ENCODE results near the gene ADAMTS17. TPM values are rescaled to one million over a fixed set of nuclear protein-coding genes. Genes with fewer than 3 reads are reported as not detected.

The ADAMTS17 gene
- total and polyA plus RNA-seq, 9 of the 15 experiments (the other 6 are each of a cell fraction or from before 2014, with no cell fraction given), result 0.01 to 0.14 (median 0.07) TPM; not detected in 6

- Histone ChIP-seq H3K9ac (ENCODE audit: insufficient read depth in 1 of 2, low read depth in 2 of 2, low read length in 2 of 2) (no peak overlapping the region), H3K4me1 (replicated peaks in 1 of 2; ENCODE audit: control insufficient read depth in 2 of 2, insufficient read depth in 2 of 2, low read length in 2 of 2) (no peaks in the 10 kb centered on the region; a peak in 1 of 5 replicates), H3K27me3 (ENCODE audit: control insufficient read depth in 2 of 2, insufficient read depth in 2 of 2, low read length in 2 of 2) (peaks cover 18 to 74% of the 10 kb centered on the region in 2 experiments; a peak in 4 of 5 replicates), H3K4me2 (ENCODE audit: insufficient read depth, low read length) (no peak overlapping the region), H2AFZ (ENCODE audit: low read depth, low read length) (no peak overlapping the region), H3K79me2 (ENCODE audit: control insufficient read depth, insufficient read depth, low read length) (no peaks in the 10 kb centered on the region), H3K9me1 (ENCODE audit: control insufficient read depth, insufficient read depth, low read length) (no peaks in the 10 kb centered on the region), H3K4me3 (no peak overlapping the region), H3K27ac (ENCODE audit: extremely low read depth, low read depth, low read length) (no peak overlapping the region), H3K36me3 (ENCODE audit: control insufficient read depth, insufficient read depth, low read length) (no peaks in the 10 kb centered on the region), H4K20me1 (replicated peaks; ENCODE audit: control insufficient read depth, insufficient read depth, low read length) (no peaks in the 10 kb centered on the region), H3K9me3 (replicated peaks; ENCODE audit: control insufficient read depth, insufficient read depth, low read depth, low read length) (no peaks in the 10 kb centered on the region)
- CTCF ChIA-PET (ENCODE audit: low intra/inter-chr PET ratio), result no interaction called here
- no peak for ATAC-seq
- no TSS peak for BruUV-seq (replicated peaks)
- TF ChIP-seq ZNF175 (CRISPR knock-in tag; IDR thresholded peaks at IDR 0.05; ENCODE audit: low read depth) (no peak), TAF15 (IDR thresholded peaks at IDR 0.05; ENCODE audit: low read depth, low read length) (no peak), ZC3H8 (IDR thresholded peaks at IDR 0.05) (no peak), CHD1 (IDR thresholded peaks at IDR 0.05; ENCODE audit: low read length) (no peak), HIVEP1 (CRISPR knock-in tag; IDR thresholded peaks at IDR 0.05) (no peak), RREB1 (CRISPR knock-in tag; IDR thresholded peaks at IDR 0.05) (no peak), PHF8 (IDR thresholded peaks at IDR 0.05; ENCODE audit: borderline replicate concordance, low read length) (no peak)
- TF ChIP-seq, protein P1, sequence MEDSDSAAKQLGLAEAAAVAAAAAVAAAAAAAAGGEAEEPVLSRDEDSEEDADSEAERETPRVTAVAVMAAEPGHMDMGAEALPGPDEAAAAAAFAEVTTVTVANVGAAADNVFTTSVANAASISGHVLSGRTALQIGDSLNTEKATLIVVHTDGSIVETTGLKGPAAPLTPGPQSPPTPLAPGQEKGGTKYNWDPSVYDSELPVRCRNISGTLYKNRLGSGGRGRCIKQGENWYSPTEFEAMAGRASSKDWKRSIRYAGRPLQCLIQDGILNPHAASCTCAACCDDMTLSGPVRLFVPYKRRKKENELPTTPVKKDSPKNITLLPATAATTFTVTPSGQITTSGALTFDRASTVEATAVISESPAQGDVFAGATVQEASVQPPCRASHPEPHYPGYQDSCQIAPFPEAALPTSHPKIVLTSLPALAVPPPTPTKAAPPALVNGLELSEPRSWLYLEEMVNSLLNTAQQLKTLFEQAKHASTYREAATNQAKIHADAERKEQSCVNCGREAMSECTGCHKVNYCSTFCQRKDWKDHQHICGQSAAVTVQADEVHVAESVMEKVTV (CRISPR knock-in tag; IDR thresholded peaks at IDR 0.05), result no peak
- intact Hi-C loops (cut with micrococcal nuclease) (no loop called here), in situ Hi-C loops (cut with MboI) (no loop called here)
- POLR2A ChIA-PET, result no interaction called here
- DNase-seq (ENCODE audit: extremely low read depth in 1 of 4, low spot score in 3 of 4), result no peak
- no peak for FAIRE-seq
- 2% methylated on average over 14 of the region's 14 CpGs for whole genome bisulfite sequencing (ENCODE audit: insufficient coverage, low coverage, missing lambda C conversion rate)
Measured at GRCh38 chr15:100112636-100113305, 229.0 kb downstream of the ADAMTS17 start.
